OCI-LY7 (cell line): ENCODE results near the gene TDRD7.
"Not testable (repeated sequence)": the region's sequence is repeated elsewhere in the genome, so short reads cannot be mapped to it uniquely, and the experiment has no call there.

Source experiments
- EZH2phosphoT487 ChIP-seq: fragments of 200-600 bp; sonication (generic); IDR thresholded peaks from 2 replicates; pipeline ENCODE4 v1.6.1; 2018; ENCODE audit warnings: low read depth, borderline replicate concordance, mild to moderate bottlenecking, mixed run types, antibody characterized with exemption, low read length, moderate library complexity, mixed read lengths
- TF ChIP-seq, protein P1 (sequence below): fragments of 200-600 bp; sonication (generic); conservative IDR thresholded peaks from 2 replicates; pipeline ENCODE4 v1.5.1; 2014; ENCODE audit warnings: mild to moderate bottlenecking, antibody characterized with exemption, low read length, moderate library complexity, mixed read lengths

- TF ChIP-seq EZH2phosphoT487, result not testable (repeated sequence)
- TF ChIP-seq, protein P1, sequence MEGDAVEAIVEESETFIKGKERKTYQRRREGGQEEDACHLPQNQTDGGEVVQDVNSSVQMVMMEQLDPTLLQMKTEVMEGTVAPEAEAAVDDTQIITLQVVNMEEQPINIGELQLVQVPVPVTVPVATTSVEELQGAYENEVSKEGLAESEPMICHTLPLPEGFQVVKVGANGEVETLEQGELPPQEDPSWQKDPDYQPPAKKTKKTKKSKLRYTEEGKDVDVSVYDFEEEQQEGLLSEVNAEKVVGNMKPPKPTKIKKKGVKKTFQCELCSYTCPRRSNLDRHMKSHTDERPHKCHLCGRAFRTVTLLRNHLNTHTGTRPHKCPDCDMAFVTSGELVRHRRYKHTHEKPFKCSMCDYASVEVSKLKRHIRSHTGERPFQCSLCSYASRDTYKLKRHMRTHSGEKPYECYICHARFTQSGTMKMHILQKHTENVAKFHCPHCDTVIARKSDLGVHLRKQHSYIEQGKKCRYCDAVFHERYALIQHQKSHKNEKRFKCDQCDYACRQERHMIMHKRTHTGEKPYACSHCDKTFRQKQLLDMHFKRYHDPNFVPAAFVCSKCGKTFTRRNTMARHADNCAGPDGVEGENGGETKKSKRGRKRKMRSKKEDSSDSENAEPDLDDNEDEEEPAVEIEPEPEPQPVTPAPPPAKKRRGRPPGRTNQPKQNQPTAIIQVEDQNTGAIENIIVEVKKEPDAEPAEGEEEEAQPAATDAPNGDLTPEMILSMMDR, result not testable (repeated sequence)
Observed at GRCh38 chr9:97497558-97498375, 85.9 kb downstream of the TDRD7 start.
